Right lobe of liver (tissue), 6 donors: ENCODE results near the gene RAG1. TPM values are rescaled to one million over a fixed set of nuclear protein-coding genes. Genes with fewer than 3 reads are reported as not detected.

Source experiments
- ATAC-seq, 4 donors: fragments of 200-7000 bp; cut with Tn5 transposase; one replicate each; pipeline ENCODE4 v1.9.1; 2020; ENCODE audit warnings: mild to moderate bottlenecking in 4 of 4, moderate library complexity in 4 of 4
- DNase-seq, 3 donors: peaks; one replicate each; pipeline ENCODE4 v3.0.0-alpha.2; 2020
- H3K27ac ChIP-seq, 3 donors: fragments of 200-600 bp; one replicate each; pipeline ENCODE4 v1.8.0; 2022
- H3K27me3 ChIP-seq, 2 donors: fragments of 200-600 bp; one replicate each; pipeline ENCODE4 v1.8.0; 2022
- H3K36me3 ChIP-seq, 4 donors: fragments of 200-600 bp; sonication (generic) in 1 of 4; one replicate each; pipeline versions ENCODE4 v1.5.1 to v1.8.0; 2017 to 2022; ENCODE audit warnings: control low read depth in 1 of 4
- H3K4me1 ChIP-seq, 4 donors: fragments of 200-600 bp; sonication (generic) in 1 of 4; one replicate each; pipeline versions ENCODE4 v1.5.1 to v1.8.0; 2017 to 2022; ENCODE audit warnings: control low read depth in 1 of 4
- H3K4me3 ChIP-seq, 3 donors: fragments of 200-600 bp; one replicate each; pipeline ENCODE4 v1.8.0; 2022
- H3K9me3 ChIP-seq, 4 donors: fragments of 200-600 bp; sonication (generic) in 1 of 4; one replicate each; pipeline versions ENCODE4 v1.5.1 to v1.8.0; 2017 to 2022; ENCODE audit warnings: control low read depth in 1 of 4
- CTCF ChIP-seq, 4 donors: fragments of 200-600 bp in 3 of 4; fragments of 450-650 bp in 1 of 4; IDR thresholded peaks; one replicate each; pipeline versions ENCODE4 v1.5.1 to v1.8.0; 2016 to 2022; ENCODE audit warnings: antibody characterized with exemption in 4 of 4, mild to moderate bottlenecking in 2 of 4
- POLR2A ChIP-seq: fragments of 450-650 bp; IDR thresholded peaks from one replicate; pipeline ENCODE4 v1.6.1; 2017; ENCODE audit warnings: antibody characterized with exemption, mild to moderate bottlenecking
- WGBS: methylation state at CpG from one replicate; pipeline ENCODE4 v1.1.6; 2018; ENCODE audit warnings: low coverage, low lambda C conversion rate; ENCODE audit not compliant: insufficient coverage; ENCODE audit errors: missing lambda C conversion rate; 5-methylcytosine and 5-hydroxymethylcytosine counted together
- intact Hi-C, 2 donors: fragments of 100-400 bp; cut with DNase I; formaldehyde crosslinking; loops; one replicate each; pipeline versions ENCODE4 v1.11.2 to v1.14.1; 2022
- total RNA-seq, 6 experiments: library from RNA; depleted of rRNA in 2 of 6; stranded (reverse); fragments of >200 nt in 2 of 6; fragmentation: NEBNext Ultra II Directional in 3 of 6; extraction: Animal tissue kit (Norgen Biotek cat#: 25700) in 3 of 6; gene quantifications; one replicate each; pipeline versions ENCODE4 v1.1.0 to v1.2.4, GENCODE V29; 2016 to 2023
- donor health status: DM: no; HTN: yes; CAD: no.
- donor health status: DM: no; HTN: no; CAD: no.
- donor health status: DM: no; HTN: no; CAD: no.
- donor health status: DM: no; HTN: yes; CAD: no.
- donor health status: DM: no; HTN: yes; CAD: no.

RAG1 gene
- total RNA-seq, 6 experiments from 2014 or later: 0.40 to 1.2 (median 0.71) TPM

GRCh38 chr11:36594316-36594989, 26.6 kb downstream of the RAG1 start, which contains the start of gene IFTAP:
TSS of gene IFTAP (plus strand) at chr11:36594502. CDS start at chr11:36610104, 15,602 bp downstream.
- peaks cover 0 to 8% (median 2%) of the 10 kb centered on the region in 4 donors for H3K4me1 ChIP-seq

DNA sequence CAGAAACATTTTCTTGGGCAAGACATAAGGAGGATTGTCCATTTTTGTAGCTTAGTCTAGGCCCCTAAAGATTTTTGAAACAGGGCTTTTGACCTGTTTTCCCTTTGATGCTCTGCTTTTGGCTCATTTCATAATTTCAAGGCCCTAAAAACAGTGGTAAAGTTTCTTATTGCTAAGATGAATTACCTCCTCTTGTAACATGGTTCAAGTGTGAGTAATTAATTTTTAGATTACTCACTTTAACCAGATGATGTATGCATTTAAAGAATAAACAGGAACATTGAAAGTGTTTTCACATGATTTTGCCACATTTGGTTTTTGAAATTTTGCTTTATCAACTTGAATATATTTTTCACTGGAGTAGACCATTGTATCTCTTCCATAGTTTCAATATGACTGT, 29.1 kb downstream of the RAG1 start:
- no peak for TF ChIP-seq CTCF (IDR thresholded peaks at IDR 0.05)
- TF ChIP-seq POLR2A: no peak
- Histone ChIP-seq H3K4me3 (no peak overlapping the region), H3K27ac (no peak overlapping the region), H3K9me3 (no peaks in the 10 kb centered on the region), H3K36me3 (no peaks in the 10 kb centered on the region), H3K27me3 (peaks cover 0 to 3% of the 10 kb centered on the region in 2 donors), H3K4me1 (peaks cover 0 to 8% (median 2%) of the 10 kb centered on the region in 4 donors)
- no peak for DNase-seq
- no peak for ATAC-seq
- intact Hi-C loops: no loop called here

More at GRCh38 chr11:36594316-36594989, 26.6 kb downstream of the RAG1 start, which contains the start of gene IFTAP:
- TF ChIP-seq POLR2A: no peak
- TF ChIP-seq CTCF (IDR thresholded peaks at IDR 0.05): no peak
- peak within 1 kb of the TSS; percentile 75 to 81 (median 77) for H3K4me3 ChIP-seq
- DNase-seq (peak; percentile 49 to 69 (median 67)), ATAC-seq (peak; percentile 100)
- 2% methylated on average over 29 of the region's 29 CpGs for WGBS
- no peaks in the 10 kb centered on the region for H3K36me3 ChIP-seq
- intact Hi-C loops: no loop called here
- H3K9me3 ChIP-seq: no peaks in the 10 kb centered on the region
- peak within 1 kb of the TSS in 1 of 3 donors; percentile 6 for H3K27ac ChIP-seq
- peaks cover 0 to 3% of the 10 kb centered on the region in 2 donors for H3K27me3 ChIP-seq

DNA sequence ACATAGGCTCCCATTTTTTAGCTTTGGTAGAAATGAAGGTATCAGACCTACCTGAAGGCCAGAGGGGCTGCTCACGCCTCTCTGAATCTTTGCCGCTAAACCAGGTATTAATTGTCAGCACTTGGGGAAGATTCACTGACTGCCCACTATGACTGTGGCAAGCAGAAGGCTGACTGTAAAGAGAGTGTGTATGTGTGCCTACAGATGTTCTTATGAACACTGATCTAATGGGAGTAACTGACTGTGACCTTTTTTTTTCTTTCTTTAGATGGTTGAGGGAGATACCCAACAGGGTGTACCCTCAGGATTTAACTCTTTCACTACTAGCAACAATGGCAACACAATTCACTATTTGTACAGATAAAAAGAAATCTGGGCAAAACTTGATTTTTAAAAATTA, 30.2 kb downstream of the RAG1 start, which contains the start of gene RAG2:
RAG2 (minus strand) TSS at position 186 of the 400 bp plus-strand sequence. CDS start 4,068 bp downstream, outside the sequence.
- 63% methylated on average over 2 of the region's 2 CpGs for WGBS
- ATAC-seq: no peak

GRCh38 chr11:36600180-36600579, 32.4 kb downstream of the RAG1 start:
- Histone ChIP-seq H3K4me1 (peaks cover 0 to 5% (median 1%) of the 10 kb centered on the region in 4 donors), H3K4me3 (no peak overlapping the region), H3K36me3 (no peaks in the 10 kb centered on the region), H3K27me3 (no peaks in the 10 kb centered on the region), H3K9me3 (no peaks in the 10 kb centered on the region), H3K27ac (no peak overlapping the region)
- WGBS: 81% methylated on average over 3 of the region's 7 CpGs
- TF ChIP-seq POLR2A (no peak), CTCF (IDR thresholded peaks at IDR 0.05) (no peak)
- intact Hi-C loops: no loop called here
- DNase-seq: no peak
- ATAC-seq: no peak

More for the DNA sequence above, 30.2 kb downstream of the RAG1 start, which contains the start of gene RAG2:
- H3K4me3 ChIP-seq: no peak within 1 kb of the TSS
- DNase-seq: no peak
- TF ChIP-seq CTCF (IDR thresholded peaks at IDR 0.05) (no peak), POLR2A (no peak)
- no peak within 1 kb of the TSS for H3K27ac ChIP-seq
- no peaks in the 10 kb centered on the region for H3K36me3 ChIP-seq
- no peaks in the 10 kb centered on the region for H3K27me3 ChIP-seq
- no peaks in the 10 kb centered on the region for H3K9me3 ChIP-seq
- peaks cover 0 to 8% (median 2%) of the 10 kb centered on the region in 4 donors for H3K4me1 ChIP-seq
- intact Hi-C loops: no loop called here
